Loucy (cell line): ENCODE measurements around the gene RGMB.

ENCODE experiments used
- H2AFZ ChIP-seq: fragments of 200-600 bp; sonication (generic); 2 replicates; pipeline ENCODE4 v1.6.0; 2016; ENCODE audit warnings: antibody characterized with exemption, mild to moderate bottlenecking, low read length, moderate library complexity
- H3F3A ChIP-seq: fragments of 200-600 bp; 2 replicates; pipeline ENCODE4 v1.6.0; 2016; ENCODE audit warnings: antibody characterized with exemption, low read depth, mild to moderate bottlenecking
- H3K27me3 ChIP-seq: fragments of 200-600 bp; sonication (generic); 2 replicates; pipeline ENCODE4 v1.6.1; 2014; ENCODE audit warnings: low read length, mild to moderate bottlenecking; ENCODE audit not compliant: insufficient read depth, poor library complexity, severe bottlenecking
- H3K36me3 ChIP-seq: fragments of 200-600 bp; sonication (generic); 2 replicates; pipeline ENCODE4 v1.6.1; 2016; ENCODE audit warnings: low read length; ENCODE audit not compliant: insufficient read depth
- H3K4me1 ChIP-seq: fragments of 200-600 bp; sonication (generic); 2 replicates; pipeline ENCODE4 v1.5.1; 2014; ENCODE audit warnings: low read length, mild to moderate bottlenecking; ENCODE audit not compliant: insufficient read depth, poor library complexity, severe bottlenecking
- H3K4me2 ChIP-seq: fragments of 200-600 bp; sonication (generic); 2 replicates; pipeline ENCODE4 v1.6.0; 2014; ENCODE audit warnings: antibody characterized with exemption, low read length, low read depth, mild to moderate bottlenecking; ENCODE audit not compliant: poor library complexity, severe bottlenecking
- H3K4me3 ChIP-seq: fragments of 200-600 bp; sonication (generic); 2 replicates; pipeline ENCODE4 v1.5.1; 2014; ENCODE audit warnings: low read length, mild to moderate bottlenecking, mixed read lengths; ENCODE audit not compliant: poor library complexity, severe bottlenecking
- H3K79me2 ChIP-seq: fragments of 200-600 bp; sonication (generic); 2 replicates; pipeline ENCODE4 v1.6.1; 2014; ENCODE audit warnings: low read length; ENCODE audit not compliant: insufficient read depth
- H3K9ac ChIP-seq: fragments of 200-600 bp; sonication (generic); 2 replicates; pipeline ENCODE4 v1.6.0; 2014; ENCODE audit warnings: mild to moderate bottlenecking, low read depth, low read length, moderate library complexity; ENCODE audit not compliant: poor library complexity, severe bottlenecking
- H3K9me2 ChIP-seq: fragments of 200-600 bp; sonication (generic); replicated peaks from 2 replicates; pipeline ENCODE4 v1.6.1; 2016; ENCODE audit warnings: low read depth, low read length, mixed read lengths
- H3K9me3 ChIP-seq: fragments of 200-600 bp; sonication (generic); 2 replicates; pipeline ENCODE4 v1.6.1; 2014; ENCODE audit warnings: mild to moderate bottlenecking, antibody characterized with exemption, low read length, low read depth; ENCODE audit not compliant: insufficient read depth
- H4K20me1 ChIP-seq: fragments of 200-600 bp; sonication (generic); 2 replicates; pipeline ENCODE4 v1.6.0; 2014; ENCODE audit warnings: antibody characterized with exemption, low read length, mild to moderate bottlenecking; ENCODE audit not compliant: insufficient read depth, poor library complexity, severe bottlenecking
- EZH2phosphoT487 ChIP-seq: fragments of 200-600 bp; IDR thresholded peaks from 2 replicates; pipeline ENCODE4 v1.6.1; 2018; ENCODE audit warnings: antibody characterized with exemption, mild to moderate bottlenecking, moderate library complexity, borderline replicate concordance
- TF ChIP-seq, protein P1 (sequence below): fragments of 200-600 bp; sonication (generic); conservative IDR thresholded peaks from 2 replicates; pipeline ENCODE4 v1.5.1; 2014; ENCODE audit warnings: mild to moderate bottlenecking, antibody characterized with exemption, low read length

Gene RGMB

DNA sequence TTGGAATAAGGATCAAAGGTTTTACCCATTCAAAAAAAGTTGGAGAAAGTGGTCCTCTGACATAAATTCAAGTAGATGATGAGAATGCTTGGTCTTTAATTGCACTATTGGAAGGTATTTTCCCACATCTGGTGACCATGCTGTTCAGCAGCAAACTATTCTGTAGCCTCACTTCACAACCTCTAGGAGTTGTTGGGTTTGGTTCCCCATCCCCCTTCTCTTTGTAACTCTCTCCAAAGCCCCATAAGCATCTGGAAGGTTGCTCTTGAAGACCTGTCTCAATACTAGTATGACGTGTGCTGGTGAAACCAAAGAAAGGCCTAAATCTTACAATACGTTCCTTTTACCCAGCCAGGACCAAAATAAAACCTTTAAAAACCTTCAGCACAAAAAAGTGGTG lies 8.5 kb downstream of the RGMB start:
- Histone ChIP-seq H3K9me3 (no peaks in the 10 kb centered on the region), H3F3A (no peaks in the 10 kb centered on the region)

DNA sequence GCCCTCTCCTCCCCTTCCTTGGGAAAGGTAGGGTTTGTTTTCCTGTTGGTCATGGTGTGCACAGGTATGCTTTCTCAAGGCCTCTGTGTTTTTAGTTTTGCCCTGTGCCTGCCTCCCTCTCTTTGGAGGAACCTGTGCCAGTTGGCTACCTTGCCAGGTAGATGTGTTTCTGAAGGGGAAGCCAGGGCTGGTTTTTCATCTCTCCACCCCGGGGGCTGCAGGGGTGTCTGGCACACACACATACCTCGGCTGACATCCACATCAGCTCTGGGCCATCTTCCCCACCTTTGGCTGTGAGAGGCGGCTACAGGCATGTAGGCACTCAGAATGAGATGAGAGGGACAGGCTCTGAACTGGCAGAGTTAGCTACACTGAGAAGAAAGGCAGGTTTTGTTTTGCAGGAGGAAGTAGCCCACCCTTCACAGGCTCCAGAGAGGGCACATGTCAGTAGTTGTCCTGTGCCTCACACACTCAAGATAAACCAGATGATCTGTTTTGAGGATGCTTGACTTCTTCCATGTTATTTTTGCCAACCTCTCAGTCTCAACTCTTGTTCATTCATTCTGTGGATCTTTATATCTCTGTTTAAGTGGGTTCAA lies 9.7 kb downstream of the RGMB start:
- TF ChIP-seq, protein P1, sequence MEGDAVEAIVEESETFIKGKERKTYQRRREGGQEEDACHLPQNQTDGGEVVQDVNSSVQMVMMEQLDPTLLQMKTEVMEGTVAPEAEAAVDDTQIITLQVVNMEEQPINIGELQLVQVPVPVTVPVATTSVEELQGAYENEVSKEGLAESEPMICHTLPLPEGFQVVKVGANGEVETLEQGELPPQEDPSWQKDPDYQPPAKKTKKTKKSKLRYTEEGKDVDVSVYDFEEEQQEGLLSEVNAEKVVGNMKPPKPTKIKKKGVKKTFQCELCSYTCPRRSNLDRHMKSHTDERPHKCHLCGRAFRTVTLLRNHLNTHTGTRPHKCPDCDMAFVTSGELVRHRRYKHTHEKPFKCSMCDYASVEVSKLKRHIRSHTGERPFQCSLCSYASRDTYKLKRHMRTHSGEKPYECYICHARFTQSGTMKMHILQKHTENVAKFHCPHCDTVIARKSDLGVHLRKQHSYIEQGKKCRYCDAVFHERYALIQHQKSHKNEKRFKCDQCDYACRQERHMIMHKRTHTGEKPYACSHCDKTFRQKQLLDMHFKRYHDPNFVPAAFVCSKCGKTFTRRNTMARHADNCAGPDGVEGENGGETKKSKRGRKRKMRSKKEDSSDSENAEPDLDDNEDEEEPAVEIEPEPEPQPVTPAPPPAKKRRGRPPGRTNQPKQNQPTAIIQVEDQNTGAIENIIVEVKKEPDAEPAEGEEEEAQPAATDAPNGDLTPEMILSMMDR: no peak
- TF ChIP-seq EZH2phosphoT487: no peak
- Histone ChIP-seq H3F3A (no peaks in the 10 kb centered on the region), H3K9me2 (no peaks in the 10 kb centered on the region), H4K20me1 (no peaks in the 10 kb centered on the region), H3K79me2 (no peaks in the 10 kb centered on the region), H3K4me1 (no peaks in the 10 kb centered on the region), H3K9ac (no peak overlapping the region), H2AFZ (no peak overlapping the region), H3K4me3 (no peak overlapping the region), H3K9me3 (no peaks in the 10 kb centered on the region), H3K27me3 (no peaks in the 10 kb centered on the region), H3K36me3 (no peaks in the 10 kb centered on the region), H3K4me2 (no peak overlapping the region)

More for the DNA sequence above, 8.5 kb downstream of the RGMB start:
- Histone ChIP-seq H3K79me2 (no peaks in the 10 kb centered on the region), H2AFZ (no peak overlapping the region), H3K9ac (no peak overlapping the region), H3K4me1 (no peaks in the 10 kb centered on the region), H3K4me3 (no peak overlapping the region), H4K20me1 (no peaks in the 10 kb centered on the region), H3K9me2 (no peaks in the 10 kb centered on the region), H3K4me2 (no peak overlapping the region), H3K36me3 (no peaks in the 10 kb centered on the region), H3K27me3 (no peaks in the 10 kb centered on the region)
- TF ChIP-seq, protein P1: no peak
- no peak for TF ChIP-seq EZH2phosphoT487

DNA sequence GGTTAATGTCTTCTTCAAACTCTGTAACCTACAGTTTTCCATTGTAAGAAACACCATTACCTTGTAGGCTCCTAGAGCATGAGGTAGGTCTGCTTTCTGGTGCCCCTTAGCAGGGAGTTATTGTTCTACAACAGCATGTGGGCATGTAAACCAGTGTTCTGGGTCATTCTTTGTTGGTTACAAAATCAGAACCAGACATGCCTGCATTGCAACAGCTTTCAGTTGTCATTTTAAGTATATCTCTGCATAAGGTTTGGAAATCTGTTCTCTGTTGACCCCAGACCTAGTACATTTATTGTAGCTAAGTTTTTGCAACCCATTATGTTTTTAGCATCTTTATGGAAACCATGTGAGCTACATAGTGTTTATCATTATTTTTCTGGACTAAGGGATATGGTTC lies 10.9 kb downstream of the RGMB start:
- Histone ChIP-seq H3K4me3 (no peak overlapping the region), H3K36me3 (no peaks in the 10 kb centered on the region), H3K9me2 (no peaks in the 10 kb centered on the region), H3K79me2 (no peaks in the 10 kb centered on the region), H2AFZ (no peak overlapping the region), H4K20me1 (no peaks in the 10 kb centered on the region), H3K9me3 (no peaks in the 10 kb centered on the region), H3F3A (no peaks in the 10 kb centered on the region), H3K27me3 (no peaks in the 10 kb centered on the region), H3K4me2 (no peak overlapping the region), H3K9ac (no peak overlapping the region), H3K4me1 (no peaks in the 10 kb centered on the region)
- no peak for TF ChIP-seq EZH2phosphoT487
- TF ChIP-seq, protein P1: no peak
